K562 (cell line): ENCODE results near the gene S100A8. TPM values are rescaled to one million over a fixed set of nuclear protein-coding genes. Genes with fewer than 3 reads are reported as not detected.

Source experiments
- ATAC-seq: fragments of 200-7000 bp; cut with Tn5 transposase; 3 replicates; pipeline ENCODE4 v1.9.1; 2020; ENCODE audit warnings: moderate library complexity
- BruUV-seq: library from RNA; stranded (reverse); fragments of 400-500 nt; replicated peaks from 2 replicates; lab custom pipeline; 2021; lab: Mats Ljungman, UMichigan
- CTCF ChIA-PET: fragments of 300-600 bp; formaldehyde crosslinking; extraction: SDS; loops from one replicate; lab custom pipeline; 2021; ENCODE audit warnings: low intra/inter-chr PET ratio; lab: Yijun Ruan, JAX
- POLR2A ChIA-PET: fragments of 300-600, 350-650 bp; sonication (Branson Sonifier 250); formaldehyde crosslinking; extraction: SDS; loops from one replicate; lab custom pipeline; 2021; ENCODE audit warnings: antibody characterized with exemption, inconsistent platforms; lab: Yijun Ruan, JAX
- DNase-seq, 4 experiments: peaks; one replicate each; pipeline versions ENCODE4 v3.0.0 to v3.0.0-alpha.2; 2011 to 2018; ENCODE audit warnings: low spot score in 3 of 4, mixed read lengths in 3 of 4; ENCODE audit errors: extremely low read depth in 1 of 4
- FAIRE-seq: peaks from 2 replicates; lab custom pipeline; 2011; peaks lifted over from hg19 to GRCh38; lab: Jason Lieb, UNC
- H2AFZ ChIP-seq: 2 replicates; pipeline ENCODE4 v1.6.0; 2011; ENCODE audit warnings: low read depth, low read length, control low read depth, inconsistent platforms
- H3K27ac ChIP-seq: fragments of 200-600 bp; 3 replicates; pipeline ENCODE4 v1.8.0; 2011; ENCODE audit warnings: low read depth, mild to moderate bottlenecking, control low read depth, inconsistent platforms, low read length, moderate library complexity, mixed read lengths; ENCODE audit errors: extremely low read depth
- H3K27me3 ChIP-seq, 2 experiments: fragments of 300-600 bp in 1 of 2; 2 replicates in 1 of 2; 3 replicates in 1 of 2; pipeline versions ENCODE4 v1.6.0 to v1.8.0; 2011; ENCODE audit warnings: inconsistent platforms in 2 of 2, low read length in 2 of 2, mild to moderate bottlenecking in 1 of 2, mixed read lengths in 1 of 2, moderate library complexity in 1 of 2; ENCODE audit not compliant: control insufficient read depth in 2 of 2, insufficient read depth in 2 of 2
- H3K36me3 ChIP-seq: fragments of 300-600 bp; 3 replicates; pipeline ENCODE4 v1.8.0; 2011; ENCODE audit warnings: mild to moderate bottlenecking, low read length, inconsistent platforms; ENCODE audit not compliant: control insufficient read depth, insufficient read depth
- H3K4me1 ChIP-seq, 2 experiments: fragments of 200-600 bp in 1 of 2; replicated peaks in 1 of 2; 2 replicates in 1 of 2; 3 replicates in 1 of 2; pipeline versions ENCODE4 v1.5.1 to v1.8.0; 2011; ENCODE audit warnings: inconsistent platforms in 2 of 2, low read length in 2 of 2, mild to moderate bottlenecking in 1 of 2, mixed read lengths in 1 of 2, moderate library complexity in 1 of 2; ENCODE audit not compliant: control insufficient read depth in 2 of 2, insufficient read depth in 2 of 2
- H3K4me2 ChIP-seq: 2 replicates; pipeline ENCODE4 v1.6.1; 2011; ENCODE audit warnings: low read length, control low read depth, inconsistent platforms, mixed read lengths; ENCODE audit not compliant: insufficient read depth
- H3K4me3 ChIP-seq: fragments of 200-600 bp; sonication (generic), shearing (Covaris generic); 2 replicates; pipeline ENCODE4 v1.5.1; 2016; ENCODE audit warnings: control low read depth, inconsistent platforms
- H3K79me2 ChIP-seq: fragments of 200-600 bp; 3 replicates; pipeline ENCODE4 v1.8.0; 2011; ENCODE audit warnings: low read length, inconsistent platforms; ENCODE audit not compliant: control insufficient read depth, insufficient read depth
- H3K9ac ChIP-seq, 2 experiments: 2 replicates each; pipeline versions ENCODE4 v1.6.0 to v1.6.1; 2011; ENCODE audit warnings: low read depth in 2 of 2, low read length in 2 of 2, control low read depth in 1 of 2, inconsistent platforms in 1 of 2, mild to moderate bottlenecking in 1 of 2, mixed read lengths in 1 of 2; ENCODE audit not compliant: insufficient read depth in 1 of 2
- H3K9me1 ChIP-seq: one replicate; pipeline ENCODE4 v1.6.0; 2011; ENCODE audit warnings: inconsistent platforms, mild to moderate bottlenecking, low read length, moderate library complexity; ENCODE audit not compliant: control insufficient read depth, insufficient read depth
- H3K9me3 ChIP-seq: replicated peaks from 2 replicates; pipeline ENCODE4 v1.5.1; 2011; ENCODE audit warnings: low read depth, low read length, inconsistent platforms; ENCODE audit not compliant: control insufficient read depth, insufficient read depth
- H4K20me1 ChIP-seq: replicated peaks from 2 replicates; pipeline ENCODE4 v1.6.1; 2011; ENCODE audit warnings: low read length, inconsistent platforms, mixed read lengths; ENCODE audit not compliant: control insufficient read depth, insufficient read depth
- BRF1 ChIP-seq: IDR thresholded peaks from 3 replicates; pipeline ENCODE4 v1.6.1; 2011; ENCODE audit warnings: borderline replicate concordance, mild to moderate bottlenecking; ENCODE audit not compliant: insufficient read length; ENCODE audit errors: extremely low read depth
- DNMT1 ChIP-seq: fragments of 450-650 bp; IDR thresholded peaks from 2 replicates; pipeline ENCODE4 v1.6.1; 2016; ENCODE audit warnings: antibody characterized with exemption, mild to moderate bottlenecking
- FOXA3 ChIP-seq, 2 experiments: fragments of 450-650 bp in 1 of 2; sonication (generic) in 1 of 2; formaldehyde crosslinking; IDR thresholded peaks in 1 of 2; conservative IDR thresholded peaks in 1 of 2; 2 replicates each; pipeline versions ENCODE4 v1.4.0 to v1.8.0; 2020 to 2022; ENCODE audit warnings: mild to moderate bottlenecking in 2 of 2, missing genetic modification reagents in 1 of 2
- FOXJ2 ChIP-seq: fragments of 200-800 bp; sonication (Bioruptor generic); IDR thresholded peaks from 2 replicates; pipeline ENCODE4 v1.6.1; 2016; ENCODE audit warnings: missing genetic modification characterization, missing compliant biosample characterization
- HDAC6 ChIP-seq: IDR thresholded peaks from 2 replicates; pipeline ENCODE4 v1.6.1; 2012; ENCODE audit warnings: low read depth, mild to moderate bottlenecking, control low read depth, inconsistent platforms, low read length, moderate library complexity
- HNRNPL ChIP-seq: fragments of 200-400 bp; formaldehyde crosslinking; IDR thresholded peaks from 2 replicates; pipeline ENCODE4 v1.6.1; 2017; ENCODE audit warnings: low read depth, mild to moderate bottlenecking, low read length
- MAFF ChIP-seq: IDR thresholded peaks from 2 replicates; pipeline ENCODE4 v1.6.1; 2012; ENCODE audit warnings: low read length, improper control_type of control experiment
- NEUROD1 ChIP-seq: fragments of 150-350 bp; IDR thresholded peaks from 2 replicates; pipeline ENCODE4 v1.6.1; 2014; ENCODE audit warnings: borderline replicate concordance, low read length, low read depth; ENCODE audit not compliant: partially characterized antibody
- PHF21A ChIP-seq: fragments of 450-650 bp; IDR thresholded peaks from 2 replicates; pipeline ENCODE4 v1.6.1; 2017; ENCODE audit warnings: low read depth, borderline replicate concordance
- PTRF ChIP-seq: fragments of 450-650 bp; IDR thresholded peaks from 2 replicates; pipeline ENCODE4 v1.6.1; 2016; ENCODE audit warnings: mild to moderate bottlenecking, missing genetic modification characterization, missing compliant biosample characterization
- ZFPM2 ChIP-seq: fragments of 250-450 bp; sonication (Bioruptor Pico); IDR thresholded peaks from 2 replicates; pipeline ENCODE4 v1.5.1; 2022; ENCODE audit warnings: mild to moderate bottlenecking
- ZNF23 ChIP-seq: fragments of 250-450 bp; sonication (Bioruptor Pico); IDR thresholded peaks from 2 replicates; pipeline ENCODE4 v1.4.0; 2020; ENCODE audit warnings: mild to moderate bottlenecking
- ZNF41 ChIP-seq: fragments of 250-450 bp; sonication (Bioruptor Pico); conservative IDR thresholded peaks from 2 replicates; pipeline ENCODE4 v1.4.0; 2020; ENCODE audit warnings: mild to moderate bottlenecking
- ZNF764 ChIP-seq: fragments of 250-450 bp; sonication (Bioruptor Pico); IDR thresholded peaks from 2 replicates; pipeline ENCODE4 v1.4.0; 2020; ENCODE audit warnings: low read depth, mild to moderate bottlenecking, moderate library complexity
- WGBS: fragments of 100-300 bp; shearing (Covaris generic); methylation state at CpG from one replicate; pipeline ENCODE4 v1.1.6; 2016; ENCODE audit warnings: low coverage, mixed read lengths; ENCODE audit not compliant: insufficient coverage; ENCODE audit errors: missing lambda C conversion rate; 5-methylcytosine and 5-hydroxymethylcytosine counted together
- in situ Hi-C: fragments of 300-500 bp; cut with MboI; formaldehyde crosslinking; loops from 4 replicates; pipeline ENCODE4 v1.15.0; 2018; ENCODE audit warnings: inconsistent platforms, mixed read lengths
- intact Hi-C: fragments of 100-400 bp; cut with micrococcal nuclease; formaldehyde crosslinking; loops from 2 replicates; pipeline ENCODE4 v1.14.2; 2022
- polyA plus RNA-seq, 8 experiments: library from polyadenylated mRNA; depleted of rRNA in 4 of 8; stranded (reverse) in 5 of 8; unstranded in 3 of 8; fragments of >200 nt; fragmentation: Nextera tagmentation in 2 of 8; fragmentation: Illumina TruSeq in 1 of 8; extraction: Ambion mirVana in 2 of 8; extraction: Trizol in 1 of 8; gene quantifications; 2 replicates each; pipeline versions ENCODE4 v1.2.1 to v1.2.3, GENCODE V29; 2011 to 2014; ENCODE audit warnings: inconsistent platforms in 1 of 8, missing spikeins in 1 of 8
- total RNA-seq, 7 experiments: library from RNA; depleted of rRNA in 6 of 7; stranded (reverse); fragments of >200 nt in 6 of 7; fragmentation: Illumina TruSeq in 2 of 7; extraction: Trizol in 2 of 7; gene quantifications; 2 replicates each; pipeline versions ENCODE4 v1.2.1 to v1.2.3, GENCODE V29; 2011 to 2021; ENCODE audit warnings: low replicate concordance in 1 of 7

S100A8 gene
- total and polyA plus RNA-seq, 9 of the 15 experiments (the other 6 are each of a cell fraction or from before 2014, with no cell fraction given) = 0.15 to 0.60 TPM; not detected in 7

GRCh38 chr1:153401461-153401860 is 10.6 kb upstream of the S100A8 start:
- DNase-seq (no peak), FAIRE-seq (no peak), ATAC-seq (no peak)
- H3K4me1 ChIP-seq = no peaks in the 10 kb centered on the region
- WGBS = 7% methylated on average over 9 of the region's 9 CpGs
- no peak overlapping the region for H3K27ac ChIP-seq
- intact Hi-C loops (loop anchor here (2.0 kb wide), 1 partner anchor 47 kb away; no protein-coding TSS in a partner anchor), in situ Hi-C loops (no loop called here)
- H3K9ac ChIP-seq = no peak overlapping the region
- ChIA-PET CTCF (interaction anchor here (3.3 kb wide), 1 partner anchor 92 kb away, joined by 28 read pairs; no protein-coding TSS in a partner anchor), POLR2A (no interaction called here)
- no peaks in the 10 kb centered on the region for H3K36me3 ChIP-seq
- H3K79me2 ChIP-seq = no peaks in the 10 kb centered on the region
- H3K4me3 ChIP-seq = no peak overlapping the region
- H4K20me1 ChIP-seq = peaks cover 4% of the 10 kb centered on the region; the same call in 1 of the 2 replicates
- no peak overlapping the region for H2AFZ ChIP-seq
- peaks cover 21 to 53% of the 10 kb centered on the region in 2 experiments; a peak in 4 of 5 replicates for H3K27me3 ChIP-seq
- no peak for TF ChIP-seq PTRF (tag)
- no peak for TF ChIP-seq HDAC6
- no peak for TF ChIP-seq ZNF41 (CRISPR knock-in tag)
- TF ChIP-seq HNRNPL = no peak
- TF ChIP-seq DNMT1 = no peak
- no peak for TF ChIP-seq ZNF764 (CRISPR knock-in tag)
- TF ChIP-seq NEUROD1 = no peak
- no peak for TF ChIP-seq FOXJ2 (tag)
- TF ChIP-seq MAFF = no peak
- TF ChIP-seq FOXA3 (CRISPR knock-in tag; conservative IDR thresholded peaks at IDR 0.05 in 1 of 2, IDR thresholded peaks at IDR 0.05 in 1 of 2) = no peak
- no peak for TF ChIP-seq ZNF23 (CRISPR knock-in tag)
- no peak for TF ChIP-seq ZFPM2 (CRISPR knock-in tag)
- no peak for TF ChIP-seq PHF21A
- no peak for TF ChIP-seq BRF1
- no peaks in the 10 kb centered on the region for H3K9me3 ChIP-seq
- H3K4me2 ChIP-seq = no peak overlapping the region
- no peaks in the 10 kb centered on the region for H3K9me1 ChIP-seq
- BruUV-seq = no TSS peak
